ENCODE data around the gene RHBDD1. TPM values are rescaled to one million over a fixed set of nuclear protein-coding genes. Genes with fewer than 3 reads are reported as not detected.

The RHBDD1 gene
- total and polyA plus RNA-seq, 4 donors, result 8.5 to 45.8 (median 16.1) TPM

DNA sequence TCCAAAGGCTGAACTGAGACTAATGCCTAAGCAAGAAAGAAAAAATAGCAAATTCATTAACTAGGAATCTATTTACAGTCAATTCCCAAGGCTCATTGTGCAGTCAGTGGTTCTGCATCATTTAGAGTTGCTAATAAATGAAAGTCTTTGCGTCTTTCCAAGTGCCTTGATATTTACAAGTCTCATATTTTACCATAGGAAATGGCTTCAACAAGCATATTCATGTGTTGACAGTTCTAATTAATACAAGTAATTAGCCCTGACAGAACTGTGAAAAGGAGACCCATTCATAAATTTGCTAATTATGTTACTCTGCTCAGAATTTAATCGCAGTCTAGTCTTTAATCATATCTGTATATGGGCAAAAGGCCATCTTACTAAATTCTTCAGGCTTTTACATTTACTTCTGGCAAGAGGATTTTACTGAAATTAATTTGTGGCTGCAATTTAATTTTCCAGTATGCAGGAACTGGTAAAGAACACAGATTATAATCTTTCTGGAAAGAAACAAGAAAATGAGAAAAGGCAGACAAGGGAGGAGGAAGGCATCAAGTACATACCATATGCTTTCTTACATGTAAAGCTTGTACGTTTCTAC lies 126.4 kb downstream of the RHBDD1 start:
- Histone ChIP-seq H3K36me3 (ENCODE audit: control insufficient read depth in 4 of 4, insufficient read depth in 3 of 4, low read depth in 1 of 4, low read length in 3 of 4) (no peaks in the 10 kb centered on the region), H3K9ac (ENCODE audit: low read depth in 1 of 2, low read length in 2 of 2) (no peak overlapping the region), H3K9me3 (ENCODE audit: control insufficient read depth in 4 of 4, low read length in 3 of 4) (no peaks in the 10 kb centered on the region), H3K4me3 (ENCODE audit: low read depth in 1 of 3, low read length in 3 of 3) (no peak overlapping the region), H3K27ac (ENCODE audit: low read depth in 1 of 2, low read length in 2 of 2) (no peak overlapping the region), H3K4me1 (ENCODE audit: control insufficient read depth in 4 of 4, insufficient read depth in 4 of 4, low read length in 3 of 4) (no peaks in the 10 kb centered on the region), H3K27me3 (ENCODE audit: control insufficient read depth in 4 of 4, insufficient read depth in 4 of 4, low read length in 3 of 4) (no peaks in the 10 kb centered on the region)
- TF ChIP-seq FOXA1 (IDR thresholded peaks at IDR 0.05), result no peak
- TF ChIP-seq FOXA2 (IDR thresholded peaks at IDR 0.05), result no peak
- TF ChIP-seq, protein P1, sequence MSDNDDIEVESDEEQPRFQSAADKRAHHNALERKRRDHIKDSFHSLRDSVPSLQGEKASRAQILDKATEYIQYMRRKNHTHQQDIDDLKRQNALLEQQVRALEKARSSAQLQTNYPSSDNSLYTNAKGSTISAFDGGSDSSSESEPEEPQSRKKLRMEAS (IDR thresholded peaks at IDR 0.05), result no peak
- TF ChIP-seq HNF4A (conservative IDR thresholded peaks at IDR 0.05), result no peak
- TF ChIP-seq TAF1 (conservative IDR thresholded peaks at IDR 0.05), result no peak
- no peak for DNase-seq (ENCODE audit: low spot score)
- WGBS, result 95% methylated on average over 3 of the region's 3 CpGs

DNA sequence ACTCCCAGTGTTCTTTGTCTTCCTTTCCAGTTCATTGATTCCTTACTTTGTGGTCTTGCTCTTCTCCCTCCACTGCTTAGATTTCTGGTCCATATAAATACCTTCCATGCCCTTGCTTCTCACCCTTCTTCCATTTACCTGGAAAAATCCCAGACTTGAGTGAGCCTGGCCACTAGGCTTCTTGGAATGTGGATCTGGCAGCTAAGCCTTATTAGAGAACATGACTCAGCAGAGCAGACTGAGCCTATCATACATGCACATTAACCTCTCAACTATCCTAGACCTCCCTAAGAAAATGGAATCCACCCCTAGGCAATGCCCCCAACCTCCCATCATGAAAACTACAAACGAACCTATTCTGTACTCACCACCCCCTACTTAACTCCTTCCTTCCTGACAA lies 127.7 kb downstream of the RHBDD1 start:
- no peaks in the 10 kb centered on the region for H3K27me3 ChIP-seq (ENCODE audit: control insufficient read depth in 4 of 4, insufficient read depth in 4 of 4, low read length in 3 of 4)
- 70% methylated on average over 1 of the region's 1 CpG for WGBS
- H3K9me3 ChIP-seq (ENCODE audit: control insufficient read depth in 4 of 4, low read length in 3 of 4), result no peaks in the 10 kb centered on the region
- no peaks in the 10 kb centered on the region for H3K4me1 ChIP-seq (ENCODE audit: control insufficient read depth in 4 of 4, insufficient read depth in 4 of 4, low read length in 3 of 4)
- H3K36me3 ChIP-seq (ENCODE audit: control insufficient read depth in 4 of 4, insufficient read depth in 3 of 4, low read depth in 1 of 4, low read length in 3 of 4), result no peaks in the 10 kb centered on the region
- DNase-seq (ENCODE audit: low spot score), result no peak
- H3K9ac ChIP-seq (ENCODE audit: low read depth in 1 of 2, low read length in 2 of 2), result no peak overlapping the region
- TF ChIP-seq SP1 (IDR thresholded peaks at IDR 0.05) (no peak), RAD21 (IDR thresholded peaks at IDR 0.05) (no peak), HNF4A (conservative IDR thresholded peaks at IDR 0.05) (no peak), HNF4G (IDR thresholded peaks at IDR 0.05) (no peak), FOXA2 (IDR thresholded peaks at IDR 0.05) (no peak), NR2F2 (IDR thresholded peaks at IDR 0.05) (no peak), JUND (IDR thresholded peaks at IDR 0.05) (no peak), YY1 (IDR thresholded peaks at IDR 0.05) (no peak), RXRA (IDR thresholded peaks at IDR 0.05) (no peak), FOXA1 (IDR thresholded peaks at IDR 0.05) (no peak), EGR1 (IDR thresholded peaks at IDR 0.05; ENCODE audit: low read depth in 2 of 2) (no peak)
- TF ChIP-seq, protein P2, sequence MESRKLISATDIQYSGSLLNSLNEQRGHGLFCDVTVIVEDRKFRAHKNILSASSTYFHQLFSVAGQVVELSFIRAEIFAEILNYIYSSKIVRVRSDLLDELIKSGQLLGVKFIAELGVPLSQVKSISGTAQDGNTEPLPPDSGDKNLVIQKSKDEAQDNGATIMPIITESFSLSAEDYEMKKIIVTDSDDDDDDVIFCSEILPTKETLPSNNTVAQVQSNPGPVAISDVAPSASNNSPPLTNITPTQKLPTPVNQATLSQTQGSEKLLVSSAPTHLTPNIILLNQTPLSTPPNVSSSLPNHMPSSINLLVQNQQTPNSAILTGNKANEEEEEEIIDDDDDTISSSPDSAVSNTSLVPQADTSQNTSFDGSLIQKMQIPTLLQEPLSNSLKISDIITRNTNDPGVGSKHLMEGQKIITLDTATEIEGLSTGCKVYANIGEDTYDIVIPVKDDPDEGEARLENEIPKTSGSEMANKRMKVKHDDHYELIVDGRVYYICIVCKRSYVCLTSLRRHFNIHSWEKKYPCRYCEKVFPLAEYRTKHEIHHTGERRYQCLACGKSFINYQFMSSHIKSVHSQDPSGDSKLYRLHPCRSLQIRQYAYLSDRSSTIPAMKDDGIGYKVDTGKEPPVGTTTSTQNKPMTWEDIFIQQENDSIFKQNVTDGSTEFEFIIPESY (IDR thresholded peaks at IDR 0.05), result no peak
- TF ChIP-seq, protein P3, sequence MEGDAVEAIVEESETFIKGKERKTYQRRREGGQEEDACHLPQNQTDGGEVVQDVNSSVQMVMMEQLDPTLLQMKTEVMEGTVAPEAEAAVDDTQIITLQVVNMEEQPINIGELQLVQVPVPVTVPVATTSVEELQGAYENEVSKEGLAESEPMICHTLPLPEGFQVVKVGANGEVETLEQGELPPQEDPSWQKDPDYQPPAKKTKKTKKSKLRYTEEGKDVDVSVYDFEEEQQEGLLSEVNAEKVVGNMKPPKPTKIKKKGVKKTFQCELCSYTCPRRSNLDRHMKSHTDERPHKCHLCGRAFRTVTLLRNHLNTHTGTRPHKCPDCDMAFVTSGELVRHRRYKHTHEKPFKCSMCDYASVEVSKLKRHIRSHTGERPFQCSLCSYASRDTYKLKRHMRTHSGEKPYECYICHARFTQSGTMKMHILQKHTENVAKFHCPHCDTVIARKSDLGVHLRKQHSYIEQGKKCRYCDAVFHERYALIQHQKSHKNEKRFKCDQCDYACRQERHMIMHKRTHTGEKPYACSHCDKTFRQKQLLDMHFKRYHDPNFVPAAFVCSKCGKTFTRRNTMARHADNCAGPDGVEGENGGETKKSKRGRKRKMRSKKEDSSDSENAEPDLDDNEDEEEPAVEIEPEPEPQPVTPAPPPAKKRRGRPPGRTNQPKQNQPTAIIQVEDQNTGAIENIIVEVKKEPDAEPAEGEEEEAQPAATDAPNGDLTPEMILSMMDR (IDR thresholded peaks at IDR 0.05; ENCODE audit: low read depth, low read length, missing input control), result no peak
- TF ChIP-seq, protein P4, sequence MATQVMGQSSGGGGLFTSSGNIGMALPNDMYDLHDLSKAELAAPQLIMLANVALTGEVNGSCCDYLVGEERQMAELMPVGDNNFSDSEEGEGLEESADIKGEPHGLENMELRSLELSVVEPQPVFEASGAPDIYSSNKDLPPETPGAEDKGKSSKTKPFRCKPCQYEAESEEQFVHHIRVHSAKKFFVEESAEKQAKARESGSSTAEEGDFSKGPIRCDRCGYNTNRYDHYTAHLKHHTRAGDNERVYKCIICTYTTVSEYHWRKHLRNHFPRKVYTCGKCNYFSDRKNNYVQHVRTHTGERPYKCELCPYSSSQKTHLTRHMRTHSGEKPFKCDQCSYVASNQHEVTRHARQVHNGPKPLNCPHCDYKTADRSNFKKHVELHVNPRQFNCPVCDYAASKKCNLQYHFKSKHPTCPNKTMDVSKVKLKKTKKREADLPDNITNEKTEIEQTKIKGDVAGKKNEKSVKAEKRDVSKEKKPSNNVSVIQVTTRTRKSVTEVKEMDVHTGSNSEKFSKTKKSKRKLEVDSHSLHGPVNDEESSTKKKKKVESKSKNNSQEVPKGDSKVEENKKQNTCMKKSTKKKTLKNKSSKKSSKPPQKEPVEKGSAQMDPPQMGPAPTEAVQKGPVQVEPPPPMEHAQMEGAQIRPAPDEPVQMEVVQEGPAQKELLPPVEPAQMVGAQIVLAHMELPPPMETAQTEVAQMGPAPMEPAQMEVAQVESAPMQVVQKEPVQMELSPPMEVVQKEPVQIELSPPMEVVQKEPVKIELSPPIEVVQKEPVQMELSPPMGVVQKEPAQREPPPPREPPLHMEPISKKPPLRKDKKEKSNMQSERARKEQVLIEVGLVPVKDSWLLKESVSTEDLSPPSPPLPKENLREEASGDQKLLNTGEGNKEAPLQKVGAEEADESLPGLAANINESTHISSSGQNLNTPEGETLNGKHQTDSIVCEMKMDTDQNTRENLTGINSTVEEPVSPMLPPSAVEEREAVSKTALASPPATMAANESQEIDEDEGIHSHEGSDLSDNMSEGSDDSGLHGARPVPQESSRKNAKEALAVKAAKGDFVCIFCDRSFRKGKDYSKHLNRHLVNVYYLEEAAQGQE (IDR thresholded peaks at IDR 0.05), result no peak
- TF ChIP-seq, protein P5, sequence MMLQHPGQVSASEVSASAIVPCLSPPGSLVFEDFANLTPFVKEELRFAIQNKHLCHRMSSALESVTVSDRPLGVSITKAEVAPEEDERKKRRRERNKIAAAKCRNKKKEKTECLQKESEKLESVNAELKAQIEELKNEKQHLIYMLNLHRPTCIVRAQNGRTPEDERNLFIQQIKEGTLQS (IDR thresholded peaks at IDR 0.05), result no peak
- TF ChIP-seq, protein P1 (IDR thresholded peaks at IDR 0.05), result no peak
- no peak overlapping the region for H3K4me3 ChIP-seq (ENCODE audit: low read depth in 1 of 3, low read length in 3 of 3)
- H3K27ac ChIP-seq (ENCODE audit: low read depth in 1 of 2, low read length in 2 of 2), result no peak overlapping the region

All from liver (tissue), 9 donors.